Activated naive CD4-positive, alpha-beta T cell treated with anti-CD3 and anti-CD28 coated beads, Interleukin-2, amount 50 U/mL, for 16 hours (primary cell): ENCODE results near the gene PCDHGB4.
"Not testable (repeated sequence)": the region's sequence is repeated elsewhere in the genome, so short reads cannot be mapped to it uniquely, and the experiment has no call there.

Experiments
- DNase-seq: peaks from one replicate; pipeline ENCODE4 v3.0.0-alpha.2; 2020

Gene PCDHGB4

GRCh38 chr5:141369994-141370848, 17.3 kb upstream of the PCDHGB4 start, which contains the start of gene PCDHGB3:
PCDHGB3 (plus strand) TSS chr5:141370242; CDS start chr5:141370395, 153 bp downstream.
- DNase-seq: no peak

GRCh38 chr5:141371572-141372475, 15.7 kb upstream of the PCDHGB4 start:
- no peak for DNase-seq

- no peak for DNase-seq
Measured at GRCh38 chr5:141373673-141374317, 13.7 kb upstream of the PCDHGB4 start, which contains the start of gene PCDHGA6. PCDHGA6 (plus strand) TSS chr5:141373891; CDS start chr5:141374084, 193 bp downstream.

GRCh38 chr5:141374627-141375026, 12.9 kb upstream of the PCDHGB4 start:
- DNase-seq: no peak

- DNase-seq: not testable (repeated sequence)
Measured at GRCh38 chr5:141375444-141376155, 11.9 kb upstream of the PCDHGB4 start.

GRCh38 chr5:141382469-141383294, 4.8 kb upstream of the PCDHGB4 start, which contains the start of gene PCDHGA7:
PCDHGA7 (plus strand) TSS chr5:141382742; CDS start chr5:141382900, 158 bp downstream.
- DNase-seq: no peak

- DNase-seq: no peak
Measured at GRCh38 chr5:141383345-141383744, 4.2 kb upstream of the PCDHGB4 start.

GRCh38 chr5:141384471-141385267, 2.8 kb upstream of the PCDHGB4 start:
- DNase-seq: no peak

- DNase-seq: no peak
Measured at GRCh38 chr5:141388661-141389060, 1.2 kb downstream of the PCDHGB4 start.

- no peak for DNase-seq
Measured at GRCh38 chr5:141389153-141390042, 1.9 kb downstream of the PCDHGB4 start.

GRCh38 chr5:141392429-141393198, 5.1 kb downstream of the PCDHGB4 start, which contains the start of gene PCDHGA8:
PCDHGA8 (plus strand) TSS chr5:141392633; CDS start chr5:141392814, 181 bp downstream.
- DNase-seq: no peak

GRCh38 chr5:141393267-141393666, 5.8 kb downstream of the PCDHGB4 start:
- DNase-seq: no peak

GRCh38 chr5:141394401-141395187, 7.1 kb downstream of the PCDHGB4 start:
- DNase-seq: not testable (repeated sequence)

- DNase-seq: peak; percentile 45
Measured at GRCh38 chr5:141397756-141398551, 10.5 kb downstream of the PCDHGB4 start, which contains the start of gene PCDHGB5. PCDHGB5 (plus strand) TSS chr5:141397947; CDS start chr5:141398128, 181 bp downstream.

- no peak for DNase-seq
Measured at GRCh38 chr5:141398608-141399007, 11.1 kb downstream of the PCDHGB4 start.

GRCh38 chr5:141399555-141400258, 12.2 kb downstream of the PCDHGB4 start:
- no peak for DNase-seq
